Measurements from ENCODE around the gene FLACC1. TPM values are rescaled to one million over a fixed set of nuclear protein-coding genes. Genes with fewer than 3 reads are reported as not detected.

Gene FLACC1
- total and polyA plus RNA-seq, 9 of the 15 experiments (the other 6 are each of a cell fraction or from before 2014, with no cell fraction given), result 0.07 to 0.68 (median 0.22) TPM; not detected in 2

- H3K79me2 ChIP-seq (ENCODE audit: control insufficient read depth, insufficient read depth, low read length), result peaks cover 54% of the 10 kb centered on the region
- no peaks in the 10 kb centered on the region for H4K20me1 ChIP-seq (replicated peaks; ENCODE audit: control insufficient read depth, insufficient read depth, low read length)
- ATAC-seq, result no peak
- 90% methylated on average over 7 of the region's 7 CpGs for WGBS (ENCODE audit: insufficient coverage, low coverage, missing lambda C conversion rate)
- no peaks in the 10 kb centered on the region for H3K9me1 ChIP-seq (ENCODE audit: control insufficient read depth, insufficient read depth, low read length)
- no peak overlapping the region for H3K4me2 ChIP-seq (ENCODE audit: insufficient read depth, low read length)
- DNase-seq (ENCODE audit: extremely low read depth in 1 of 4, low spot score in 3 of 4), result no peak
- H3K27ac ChIP-seq (ENCODE audit: extremely low read depth, low read depth, low read length), result no peak overlapping the region
- CTCF ChIA-PET (ENCODE audit: low intra/inter-chr PET ratio), result no interaction called here
- H3K27me3 ChIP-seq (ENCODE audit: control insufficient read depth in 2 of 2, insufficient read depth in 2 of 2, low read length in 2 of 2), result no peaks in the 10 kb centered on the region
- H3K4me1 ChIP-seq (replicated peaks in 1 of 2; ENCODE audit: control insufficient read depth in 2 of 2, insufficient read depth in 2 of 2, low read length in 2 of 2), result peaks cover 8 to 29% of the 10 kb centered on the region in 2 experiments
- H3K9ac ChIP-seq (ENCODE audit: insufficient read depth in 1 of 2, low read depth in 2 of 2, low read length in 2 of 2), result no peak overlapping the region
- H3K4me3 ChIP-seq, result no peak overlapping the region
- no peak overlapping the region for H2AFZ ChIP-seq (ENCODE audit: low read depth, low read length)
- no peaks in the 10 kb centered on the region for H3K9me3 ChIP-seq (replicated peaks; ENCODE audit: control insufficient read depth, insufficient read depth, low read depth, low read length)
- POLR2A ChIA-PET, result interaction anchor here (0.6 to 0.9 kb wide), 3 partner anchors 21 to 375 kb away, joined by 3 to 5 read pairs (median 3); partner anchors contain the start of genes NIF3L1 and PPIL3
- FAIRE-seq, result no peak
- peaks cover 13% of the 10 kb centered on the region; the same call in 2 of the 3 replicates for H3K36me3 ChIP-seq (ENCODE audit: control insufficient read depth, insufficient read depth, low read length)
- intact Hi-C loops (cut with micrococcal nuclease) (no loop called here), in situ Hi-C loops (cut with MboI) (no loop called here)
- no peak for TF ChIP-seq HIVEP1 (CRISPR knock-in tag; IDR thresholded peaks at IDR 0.05)
- TF ChIP-seq ETS2 (tag; IDR thresholded peaks at IDR 0.05; ENCODE audit: borderline replicate concordance, poor library complexity, severe bottlenecking), result no peak
- no peak for TF ChIP-seq ZFX (CRISPR knock-in tag; IDR thresholded peaks at IDR 0.05)
- TF ChIP-seq MLLT1 (IDR thresholded peaks at IDR 0.05), result no peak
- TF ChIP-seq EZH2 (IDR thresholded peaks at IDR 0.05; ENCODE audit: borderline replicate concordance, low read depth, low read length), result no peak
- no peak for TF ChIP-seq CREBBP (IDR thresholded peaks at IDR 0.05; ENCODE audit: low read depth, low read length)
- BruUV-seq (replicated peaks), result no TSS peak
These were observed 92.5 kb downstream of the FLACC1 start for GRCh38 chr2:201264472-201265173.
